ENCODE data around the gene DACT3. TPM values are rescaled to one million over a fixed set of nuclear protein-coding genes. Genes with fewer than 3 reads are reported as not detected.
A peak's percentile ranks its signal among the peaks of the same experiment; 100 is the strongest.

Gene DACT3
- total RNA-seq, 1 donor from 2014 or later, result 1.2 TPM

GRCh38 chr19:46602392-46603194 lies 58.4 kb downstream of the DACT3 start:
- no peak for DNase-seq (ENCODE audit: low spot score)
- peak; percentile 1 for ATAC-seq

DNA sequence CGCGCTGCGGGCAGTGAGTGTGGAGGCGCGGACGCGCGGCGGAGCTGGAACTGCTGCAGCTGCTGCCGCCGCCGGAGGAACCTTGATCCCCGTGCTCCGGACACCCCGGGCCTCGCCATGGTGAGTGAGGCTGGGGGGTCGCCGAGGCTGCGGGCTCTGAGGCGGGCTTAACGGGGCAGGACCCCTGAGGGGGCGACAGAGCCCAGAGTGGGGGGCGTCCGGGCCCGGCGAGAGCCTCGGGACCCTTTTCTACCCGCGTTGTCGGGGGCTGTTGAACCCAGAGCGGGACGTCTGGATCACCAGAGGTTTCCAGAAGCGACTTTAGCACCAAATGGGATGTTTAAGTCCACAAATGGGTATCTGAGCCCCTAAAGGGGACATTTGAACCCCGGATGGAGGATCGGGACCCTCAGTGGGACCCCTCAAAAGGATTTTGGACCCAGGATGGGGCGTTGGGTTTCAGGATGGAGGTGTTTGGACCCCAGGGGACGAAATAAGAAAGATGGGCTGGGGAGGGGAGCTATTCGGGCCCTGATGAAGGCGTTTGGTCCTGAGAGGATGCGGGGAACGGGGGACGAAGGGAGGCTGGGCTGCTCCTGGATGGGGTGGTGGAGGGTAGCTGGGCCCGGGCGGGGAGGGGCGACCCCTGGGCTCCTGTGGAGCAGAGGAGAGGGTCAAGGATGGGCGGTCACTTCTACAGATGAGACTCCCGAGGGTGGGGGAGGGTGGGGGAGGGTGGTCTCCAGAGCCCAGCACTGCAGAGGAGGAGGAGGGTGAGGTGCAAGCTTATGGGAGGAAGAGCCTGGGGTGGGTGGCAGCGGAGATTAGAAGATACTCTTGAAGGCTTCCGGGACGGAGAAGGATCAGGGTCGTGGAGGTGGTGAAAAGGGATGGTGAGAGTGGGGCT lies 59.4 kb downstream of the DACT3 start, which contains the start of gene CALM3:
Gene CALM3, plus strand, starts transcription at position 13 of the 907 bp plus-strand sequence. Its CDS starts 105 bp downstream, at position 118.
- DNase-seq (ENCODE audit: low spot score), result peak; percentile 46
- ATAC-seq, result no peak

GRCh38 chr19:46600384-46601317 lies 60.3 kb downstream of the DACT3 start:
- ATAC-seq (peak; percentile 79), DNase-seq (ENCODE audit: low spot score) (peak; percentile 98)

- no peak for DNase-seq (ENCODE audit: low spot score)
- no peak for ATAC-seq
These were observed 61.1 kb downstream of the DACT3 start for GRCh38 chr19:46599716-46600373.

DNA sequence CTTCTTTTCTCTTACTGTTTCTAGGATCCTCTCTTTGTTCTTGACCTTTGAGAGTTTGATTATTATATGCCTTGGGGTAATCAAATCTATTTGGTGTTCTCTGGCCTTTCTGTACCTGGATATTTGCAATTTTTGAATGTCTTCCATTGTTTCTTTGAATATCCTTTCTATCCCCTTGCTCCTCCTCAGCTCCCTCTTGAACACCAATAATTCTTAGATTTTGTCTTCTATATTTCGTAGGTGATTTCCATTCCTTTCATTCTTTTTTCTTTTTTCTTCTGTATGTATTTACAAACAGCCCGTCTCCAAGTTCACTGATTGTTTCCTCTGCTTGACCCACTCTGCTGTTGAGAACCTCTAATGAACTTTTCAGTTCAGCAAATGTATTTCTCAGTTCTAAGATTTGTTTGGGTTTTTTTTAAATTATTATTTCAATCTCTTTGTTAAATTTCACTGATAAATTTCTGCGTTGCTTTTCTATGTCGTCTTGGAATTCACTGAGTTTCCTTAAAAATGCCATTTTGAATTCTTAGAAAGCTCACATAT lies 62.5 kb downstream of the DACT3 start:
- ATAC-seq (no peak), DNase-seq (ENCODE audit: low spot score) (no peak)

Other genes starting within 250 kb of the DACT3 start
- gene CCDC8, start 247.6 kb downstream of the DACT3 start, total RNA-seq, result 0.55 TPM
- not detected for gene PNMA8C, start 232.2 kb downstream of the DACT3 start, total RNA-seq
- gene PNMA8A, start 189.6 kb downstream of the DACT3 start, total RNA-seq, result 0.48 TPM
- 0.35 TPM for gene PNMA8B, start 165.3 kb downstream of the DACT3 start, total RNA-seq
- 89.6 TPM for gene CALM3, start 59.9 kb downstream of the DACT3 start, total RNA-seq
- gene PTGIR, start 36.1 kb downstream of the DACT3 start, total RNA-seq, result 3.0 TPM
- gene GNG8, start 25.0 kb downstream of the DACT3 start, total RNA-seq, result not detected
- 13.7 TPM for gene PRKD2, start 55.9 kb upstream of the DACT3 start, total RNA-seq
- gene FKRP, start 84.9 kb upstream of the DACT3 start, total RNA-seq, result 6.6 TPM
- 24.1 TPM for gene STRN4, start 85.3 kb upstream of the DACT3 start, total RNA-seq
- 3.8 TPM for gene SLC1A5, start 127.4 kb upstream of the DACT3 start, total RNA-seq
- gene AP2S1, start 189.7 kb upstream of the DACT3 start, total RNA-seq, result 89.1 TPM
- 56.9 TPM for gene ARHGAP35, start 199.8 kb upstream of the DACT3 start, total RNA-seq